SW 1271 (cell line): ENCODE data around the gene SPOCD1.

ENCODE experiments used
- DNase-seq, 2 experiments: peaks; one replicate each; lab custom pipeline; 2025; lab: John Stamatoyannopoulos, UW

Gene SPOCD1

DNA sequence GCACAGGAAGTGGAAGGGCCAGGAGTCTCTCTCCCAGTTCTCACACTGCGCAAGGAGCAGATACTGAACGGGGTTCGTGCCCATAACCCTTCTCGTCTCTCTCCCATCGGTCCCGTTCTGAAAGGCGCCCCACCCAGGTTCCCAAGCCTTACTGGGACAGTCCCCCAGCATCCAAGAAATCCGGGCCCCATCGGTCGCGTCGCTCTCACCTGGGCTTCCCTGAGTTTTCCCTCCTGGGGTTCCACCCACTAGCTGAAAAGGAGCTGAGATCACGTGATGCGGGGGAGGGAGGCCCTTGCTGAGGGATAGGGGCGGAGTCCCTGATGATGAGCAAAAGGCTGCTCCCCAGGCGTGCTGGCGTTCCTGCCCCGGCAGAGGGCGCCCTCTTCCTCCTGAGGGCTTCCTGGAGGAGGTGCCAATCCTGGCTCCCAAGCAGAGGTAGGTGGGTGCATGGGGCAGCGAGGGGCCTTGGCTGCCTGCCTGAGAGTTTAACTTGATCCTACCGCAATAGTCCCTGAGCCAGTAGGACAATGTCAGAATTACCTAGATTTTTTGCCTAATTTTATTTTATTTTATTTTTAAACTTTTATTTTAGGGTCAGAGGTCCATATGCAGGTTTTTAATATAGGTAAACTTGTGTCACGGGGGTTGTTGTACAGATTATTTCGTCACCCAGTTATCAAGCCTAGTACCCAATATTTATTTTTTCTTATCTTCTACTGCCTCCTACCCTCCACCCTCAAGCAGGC, at the start of gene SPOCD1:
Gene SPOCD1, minus strand, starts transcription at position 271 of the 749 bp plus-strand sequence. CDS start 689 bp downstream, outside the sequence.
- peak in 1 of 2 experiments; percentile 54 for DNase-seq

DNA sequence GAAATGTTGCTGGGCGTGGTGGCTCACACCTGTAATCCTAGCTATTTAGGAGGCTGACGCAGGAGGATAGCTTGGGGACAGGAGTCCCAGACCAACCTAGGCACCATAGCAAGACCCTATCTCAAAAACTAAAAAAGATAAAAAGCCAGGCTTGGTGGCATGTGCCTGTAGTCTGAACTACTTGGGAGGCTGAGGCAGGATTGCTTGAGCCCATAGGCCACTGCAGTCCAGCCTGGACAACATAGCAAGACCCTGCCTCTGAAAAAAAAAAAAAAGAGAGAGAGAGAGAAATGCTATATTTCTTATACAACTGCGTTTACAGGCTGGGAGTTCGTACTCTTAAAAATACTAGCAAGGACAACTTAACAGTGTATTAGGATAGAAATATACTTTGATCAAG, 46.2 kb upstream of the SPOCD1 start:
- no peak for DNase-seq

DNA sequence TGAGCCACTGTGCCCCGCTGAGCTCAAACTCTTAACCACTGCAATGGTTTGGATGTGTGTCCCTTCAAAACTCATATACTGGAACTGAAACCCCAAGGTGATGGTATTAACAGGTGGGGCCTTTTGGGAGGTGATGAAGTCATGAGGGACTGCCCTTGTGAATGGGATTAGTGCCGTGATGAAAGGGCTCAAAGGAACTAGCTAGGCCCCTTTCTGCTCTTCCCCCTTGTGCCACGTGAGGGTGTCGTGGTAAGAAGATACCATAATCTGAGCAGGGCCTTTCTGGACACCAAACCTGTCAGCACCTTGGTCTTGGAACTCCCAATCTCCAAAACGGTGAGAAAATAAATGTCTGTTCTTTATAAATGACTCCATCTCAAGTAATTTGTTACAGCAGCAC, 45.5 kb upstream of the SPOCD1 start:
- DNase-seq, result no peak

DNA sequence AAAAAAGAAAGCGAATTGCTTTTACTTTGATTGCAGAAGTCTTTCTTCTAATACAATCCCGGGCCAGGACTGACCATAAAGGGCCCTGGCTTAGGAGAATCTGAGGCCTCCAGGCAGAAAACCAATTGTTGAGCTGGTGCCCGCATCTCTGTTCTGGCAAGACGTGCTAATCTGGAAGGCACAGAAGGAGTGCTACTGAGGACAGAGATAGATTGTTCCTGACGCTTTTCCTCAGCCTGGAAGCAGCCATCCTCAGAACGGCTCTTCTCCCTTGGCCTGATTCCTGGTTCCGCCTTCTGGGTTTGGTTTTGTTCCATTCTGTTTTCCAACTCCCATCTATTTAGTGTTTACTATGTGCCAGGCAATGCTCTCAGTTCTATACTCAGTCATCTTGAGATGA, 44.8 kb upstream of the SPOCD1 start:
- DNase-seq, result no peak

DNA sequence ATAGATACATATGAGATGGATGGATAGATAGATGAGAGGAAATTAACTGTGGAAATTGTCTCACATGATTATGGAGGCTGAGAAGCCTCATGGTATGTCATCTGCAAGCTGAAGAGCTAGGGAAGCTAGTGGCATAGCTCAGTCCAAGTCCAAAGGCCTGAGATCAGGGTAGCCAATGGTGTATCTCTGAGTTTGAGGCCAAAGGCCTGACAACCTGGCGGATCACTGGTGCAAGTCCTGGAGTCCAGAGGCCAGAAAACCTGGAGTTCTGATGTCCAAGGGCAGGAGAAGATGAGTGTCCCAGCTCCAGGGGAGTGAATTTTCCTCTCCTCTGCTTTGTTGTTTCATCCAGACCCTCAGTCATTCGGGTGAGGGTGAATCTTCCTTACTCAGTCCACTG, 43.9 kb upstream of the SPOCD1 start:
- no peak for DNase-seq

DNA sequence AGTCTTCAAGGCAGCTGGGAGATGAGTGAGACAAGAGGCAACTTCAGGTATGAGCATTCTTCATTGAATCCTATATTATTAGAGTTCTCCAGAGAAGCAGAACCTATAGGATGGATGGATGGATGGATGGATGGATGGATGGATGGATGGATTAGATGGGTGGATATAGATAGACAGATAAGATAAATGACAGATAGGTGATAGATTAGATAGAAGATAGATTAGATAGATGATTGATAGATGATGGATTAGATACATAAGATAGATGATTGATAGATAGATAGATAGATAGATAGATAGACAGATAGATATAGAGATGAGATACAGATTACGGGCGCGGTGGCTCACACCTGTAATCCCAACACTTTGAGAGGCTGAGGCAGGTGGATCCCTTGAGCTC, 43.2 kb upstream of the SPOCD1 start:
- DNase-seq, result no peak

DNA sequence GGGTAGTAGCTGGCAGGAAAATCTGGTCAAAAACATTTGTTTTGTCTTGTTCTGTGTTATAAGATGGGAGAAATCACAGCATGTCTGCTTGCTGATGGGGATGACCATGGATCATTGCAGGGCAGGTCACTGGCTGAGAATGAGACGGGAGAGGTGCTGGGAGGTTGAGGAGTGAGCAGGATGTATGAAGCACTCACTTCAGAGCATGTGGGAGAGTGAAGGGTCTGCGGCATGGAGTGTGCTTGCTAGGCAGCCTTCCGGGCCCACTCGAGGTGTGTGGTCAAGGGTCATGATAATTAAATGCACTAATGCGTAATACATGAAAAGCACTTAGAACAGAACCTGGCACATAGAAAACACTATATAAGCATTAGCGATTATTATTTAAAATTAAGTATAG, 42.0 kb upstream of the SPOCD1 start:
- DNase-seq, result no peak

DNA sequence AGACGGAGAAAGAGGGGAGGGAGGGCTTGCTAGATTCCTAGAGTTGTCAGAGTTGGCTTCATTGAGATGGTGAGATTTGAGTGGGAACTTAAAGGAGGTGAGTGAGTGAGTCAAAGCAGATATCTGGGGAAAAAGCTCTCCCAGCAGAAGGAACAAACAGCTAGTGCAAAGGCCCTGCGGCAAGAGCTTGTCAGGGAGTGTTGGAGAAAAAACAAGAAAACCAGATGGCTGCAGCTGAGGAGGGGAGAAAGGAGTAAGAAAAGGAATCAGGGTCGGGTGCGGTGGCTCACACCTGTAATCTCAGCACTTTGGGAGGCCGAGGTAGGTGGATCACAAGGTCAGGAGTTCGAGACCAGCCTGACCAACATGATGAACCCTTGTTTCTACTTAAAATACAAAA, 40.3 kb upstream of the SPOCD1 start:
- no peak for DNase-seq

DNA sequence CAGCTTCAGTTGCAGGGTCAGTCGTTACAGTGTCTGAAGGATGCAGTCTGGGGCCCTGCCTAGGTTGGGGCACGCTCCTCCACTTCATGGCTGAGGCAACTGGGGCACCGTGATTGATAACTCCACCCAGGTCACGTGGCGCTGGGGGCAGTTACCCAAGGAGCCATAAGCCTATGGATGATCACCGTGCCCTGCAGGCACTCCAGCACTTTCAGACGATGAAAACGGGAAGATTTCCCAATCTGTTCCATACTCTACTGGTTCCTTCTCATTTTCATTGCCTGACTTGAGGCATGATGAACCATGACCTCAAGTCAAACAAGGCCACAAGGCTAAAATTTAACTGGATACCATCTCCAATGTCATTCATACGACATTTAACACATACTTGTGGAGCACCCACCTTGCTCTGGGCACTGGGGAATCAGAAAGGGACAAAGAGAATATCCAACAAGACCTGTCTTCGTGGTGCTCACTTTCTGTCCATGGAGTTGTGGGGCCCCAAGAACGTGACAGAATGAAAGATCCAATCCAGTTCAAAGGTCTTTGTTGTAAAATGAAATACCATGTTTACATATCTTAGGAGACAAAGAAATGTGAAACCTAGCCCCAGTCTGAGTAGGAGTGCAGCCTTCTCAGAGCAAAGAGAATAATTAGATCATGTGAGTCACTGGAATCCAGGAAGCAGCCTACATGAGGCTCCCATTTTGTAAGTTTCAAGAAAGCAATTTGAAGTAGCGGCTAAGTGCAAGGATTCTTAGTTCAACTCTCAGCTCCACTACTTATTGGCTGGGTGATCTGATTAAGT, 39.4 kb upstream of the SPOCD1 start:
- DNase-seq, result no peak

DNA sequence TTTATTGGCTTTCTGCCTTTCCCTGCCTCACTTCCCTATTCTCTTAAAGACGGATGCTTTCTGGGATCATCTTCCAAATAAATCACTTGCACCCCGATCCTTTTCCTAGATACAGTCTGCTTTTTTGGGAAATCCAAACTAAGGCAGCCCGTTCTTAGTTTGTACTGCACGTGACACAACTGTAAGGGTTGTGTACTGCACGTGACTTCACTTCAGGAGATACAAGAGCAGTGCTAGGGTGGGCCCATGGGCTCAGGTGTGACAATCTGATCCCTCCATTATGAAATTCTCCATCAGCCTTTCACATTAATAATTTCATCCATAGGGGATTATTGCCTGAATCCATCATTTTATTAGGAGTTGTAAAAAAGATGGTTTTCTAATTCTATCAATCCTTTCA, 33.8 kb upstream of the SPOCD1 start:
- DNase-seq, result no peak

DNA sequence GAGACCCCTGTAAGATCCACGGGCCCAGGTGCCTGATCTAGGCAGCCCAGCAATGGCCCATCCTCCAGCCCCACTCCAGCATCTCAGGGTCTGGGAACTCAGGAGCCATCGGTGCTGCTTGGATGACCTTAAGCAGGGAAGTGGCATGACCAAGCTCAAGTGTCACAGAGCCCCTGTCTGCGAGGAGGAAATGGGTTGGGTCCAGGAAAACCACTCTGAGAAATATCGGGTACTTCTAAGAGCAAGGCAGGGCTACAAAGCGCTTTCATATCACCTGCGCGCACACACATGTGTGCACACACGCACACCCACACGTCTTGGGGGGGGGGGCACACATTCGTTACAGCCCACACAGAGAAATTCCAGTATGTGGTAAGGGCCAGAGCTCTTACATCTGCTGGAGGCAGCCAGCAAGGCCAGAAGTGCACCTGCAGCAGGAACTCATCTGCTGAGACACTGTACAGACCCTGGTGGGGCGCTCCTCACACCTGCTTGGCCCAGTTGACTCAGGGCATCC, 32.6 kb upstream of the SPOCD1 start:
- no peak for DNase-seq

DNA sequence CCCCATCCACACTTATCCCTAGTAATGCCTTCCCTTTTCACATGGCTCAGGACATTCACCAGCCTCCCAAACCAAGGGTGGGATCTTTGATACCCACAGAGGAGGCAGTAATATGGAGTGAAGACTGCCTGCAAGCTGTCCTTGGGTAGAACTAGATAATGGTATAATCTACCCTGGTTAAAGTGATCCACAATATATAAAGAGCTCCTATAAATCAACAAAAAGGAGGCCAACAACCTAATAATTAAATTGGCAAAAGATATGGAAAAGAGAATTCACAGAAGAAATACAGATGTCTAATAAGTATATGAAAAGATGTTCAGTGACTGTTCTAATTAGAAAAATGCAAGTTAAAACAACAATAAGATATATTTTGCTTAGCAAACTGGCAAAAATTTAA, 30.7 kb upstream of the SPOCD1 start:
- no peak for DNase-seq

DNA sequence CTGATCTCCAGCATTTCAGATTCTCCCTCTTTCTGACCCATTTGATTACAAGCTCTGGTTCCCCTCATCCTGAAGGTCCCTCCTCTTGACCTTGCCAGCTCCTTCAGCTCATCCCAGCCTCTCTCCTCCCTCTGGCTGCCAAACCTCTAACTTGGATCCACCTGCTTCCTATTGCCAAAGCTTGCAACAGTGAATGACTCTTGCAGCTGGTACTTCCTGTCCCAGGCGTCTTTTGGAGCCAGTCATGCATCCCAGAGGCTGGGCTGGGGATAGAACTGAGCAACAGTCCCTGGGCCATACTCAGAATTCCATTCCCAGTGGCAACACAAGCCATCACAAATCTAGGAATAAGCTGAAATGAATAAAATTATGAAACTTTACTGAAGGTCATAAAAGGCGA, 27.7 kb upstream of the SPOCD1 start:
- DNase-seq, result peak; percentile 40 to 46

DNA sequence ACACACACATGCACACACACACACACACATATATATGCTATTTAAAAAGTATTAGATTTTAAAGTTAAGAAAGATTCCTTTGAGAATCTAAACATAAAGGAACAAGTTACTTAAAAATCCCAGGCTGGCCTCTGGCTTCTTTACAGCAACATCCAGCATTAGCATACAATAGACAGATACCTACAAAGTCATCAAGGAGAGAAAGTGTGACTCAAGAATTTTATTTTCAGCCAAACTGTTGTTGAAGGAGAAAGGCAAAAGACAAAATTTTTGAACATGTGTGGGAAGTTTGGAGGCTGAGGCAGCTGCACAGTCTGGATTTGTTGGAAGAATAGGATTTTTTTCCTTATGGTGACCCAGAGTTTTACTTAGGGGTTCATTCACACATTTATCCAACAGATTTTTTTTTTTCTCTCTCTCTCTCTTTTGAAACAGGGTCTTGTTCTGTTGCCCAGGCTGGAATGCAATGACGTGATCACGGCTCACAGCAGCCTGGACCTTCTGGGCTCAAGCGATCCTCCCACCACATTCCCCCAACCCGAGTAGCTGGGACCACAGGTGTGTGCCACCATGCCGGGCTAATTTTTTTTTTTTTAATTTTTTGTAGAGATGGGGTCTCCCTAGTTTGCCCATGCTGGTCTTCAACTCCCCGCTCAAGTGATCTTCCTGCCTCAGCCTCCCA, 24.0 kb upstream of the SPOCD1 start:
- no peak for DNase-seq

DNA sequence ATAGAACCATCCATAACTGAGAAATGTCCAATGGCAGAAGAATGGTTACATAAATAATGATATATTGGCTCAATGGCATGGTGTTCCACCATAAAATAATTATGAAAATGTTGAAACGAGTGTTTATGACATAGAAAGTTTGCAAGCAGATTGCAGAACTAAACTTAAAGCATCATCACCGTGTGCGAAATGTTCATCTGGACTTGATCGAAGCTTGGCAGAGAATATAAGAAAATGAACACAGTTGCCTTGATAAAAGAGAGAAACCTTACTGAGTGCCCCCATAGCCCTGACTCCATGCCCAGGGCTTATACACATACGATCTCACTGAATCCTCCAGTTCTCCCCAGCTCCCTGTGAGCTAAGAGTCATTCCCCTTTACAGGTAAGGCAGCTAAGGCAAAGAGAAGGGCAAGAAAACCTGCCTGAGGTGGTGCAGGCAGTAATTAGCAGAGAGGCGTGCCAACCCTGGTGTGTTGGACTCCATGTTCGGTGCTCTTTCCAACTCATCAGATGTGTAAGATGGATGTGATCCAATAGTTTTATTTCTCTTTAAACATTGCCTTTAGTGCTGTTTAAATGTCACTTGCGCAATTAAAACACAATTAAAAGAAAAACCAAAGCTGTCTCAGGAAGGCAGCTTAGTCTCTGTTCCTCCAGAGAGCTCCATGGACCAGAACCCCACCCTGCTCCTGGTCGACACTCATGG, 21.8 kb upstream of the SPOCD1 start:
- no peak for DNase-seq

DNA sequence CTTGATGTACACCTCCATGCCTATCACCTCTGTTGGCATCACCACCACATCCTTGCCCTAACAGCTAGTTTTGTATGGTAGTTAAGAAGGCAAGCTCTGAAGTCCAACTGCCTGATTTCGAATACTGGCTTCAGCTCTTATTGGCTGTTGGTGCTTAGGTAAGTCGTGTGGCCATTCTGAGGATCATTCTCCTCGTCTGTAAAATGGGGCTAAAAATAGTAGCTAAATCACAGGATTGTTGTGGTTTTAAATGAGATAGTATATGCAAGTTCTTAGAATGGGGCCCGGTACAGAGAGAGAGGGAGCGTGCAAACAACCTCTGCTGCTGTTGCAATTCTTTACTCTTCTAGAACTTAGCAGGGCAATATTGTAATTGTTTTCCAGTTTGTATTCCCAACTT, 20.8 kb upstream of the SPOCD1 start:
- DNase-seq, result no peak

DNA sequence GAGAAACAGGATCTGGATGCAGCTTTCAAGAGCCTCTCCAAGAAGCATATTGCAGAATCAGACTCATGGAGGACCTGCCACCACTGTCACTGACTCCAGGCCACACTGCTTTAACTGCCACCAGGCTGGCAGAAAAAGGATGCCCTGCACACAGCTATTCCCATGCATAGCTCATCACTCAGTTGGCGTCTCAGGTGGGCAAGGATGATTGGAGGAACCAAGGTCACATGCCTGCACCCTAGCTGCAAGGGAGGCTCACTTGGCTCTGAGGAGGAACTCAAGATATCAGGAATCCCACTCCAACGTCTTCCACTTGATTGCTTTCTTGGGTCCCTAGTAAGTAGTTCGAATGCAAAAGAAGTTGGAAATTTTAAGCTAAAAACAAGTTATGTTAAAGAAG, 19.6 kb upstream of the SPOCD1 start:
- DNase-seq, result no peak

DNA sequence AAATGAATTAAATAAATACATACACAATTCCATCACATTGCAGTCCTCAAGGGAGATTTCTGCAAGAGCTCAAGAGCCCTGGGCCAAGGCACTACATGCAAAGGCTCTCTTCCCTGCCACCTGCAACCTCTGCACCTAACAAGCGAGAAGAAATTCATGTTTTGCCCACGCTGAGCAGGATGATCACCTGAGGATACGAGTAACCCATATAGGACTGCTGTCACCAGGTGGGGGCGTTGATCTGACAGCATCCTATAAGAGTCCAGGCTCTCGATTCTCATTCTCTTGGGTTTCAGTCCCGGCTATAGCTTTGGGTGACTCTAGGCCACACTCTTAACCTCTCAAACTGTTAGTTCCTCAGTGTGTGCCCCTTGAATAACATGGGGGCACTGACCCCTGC, 18.7 kb upstream of the SPOCD1 start:
- no peak for DNase-seq

DNA sequence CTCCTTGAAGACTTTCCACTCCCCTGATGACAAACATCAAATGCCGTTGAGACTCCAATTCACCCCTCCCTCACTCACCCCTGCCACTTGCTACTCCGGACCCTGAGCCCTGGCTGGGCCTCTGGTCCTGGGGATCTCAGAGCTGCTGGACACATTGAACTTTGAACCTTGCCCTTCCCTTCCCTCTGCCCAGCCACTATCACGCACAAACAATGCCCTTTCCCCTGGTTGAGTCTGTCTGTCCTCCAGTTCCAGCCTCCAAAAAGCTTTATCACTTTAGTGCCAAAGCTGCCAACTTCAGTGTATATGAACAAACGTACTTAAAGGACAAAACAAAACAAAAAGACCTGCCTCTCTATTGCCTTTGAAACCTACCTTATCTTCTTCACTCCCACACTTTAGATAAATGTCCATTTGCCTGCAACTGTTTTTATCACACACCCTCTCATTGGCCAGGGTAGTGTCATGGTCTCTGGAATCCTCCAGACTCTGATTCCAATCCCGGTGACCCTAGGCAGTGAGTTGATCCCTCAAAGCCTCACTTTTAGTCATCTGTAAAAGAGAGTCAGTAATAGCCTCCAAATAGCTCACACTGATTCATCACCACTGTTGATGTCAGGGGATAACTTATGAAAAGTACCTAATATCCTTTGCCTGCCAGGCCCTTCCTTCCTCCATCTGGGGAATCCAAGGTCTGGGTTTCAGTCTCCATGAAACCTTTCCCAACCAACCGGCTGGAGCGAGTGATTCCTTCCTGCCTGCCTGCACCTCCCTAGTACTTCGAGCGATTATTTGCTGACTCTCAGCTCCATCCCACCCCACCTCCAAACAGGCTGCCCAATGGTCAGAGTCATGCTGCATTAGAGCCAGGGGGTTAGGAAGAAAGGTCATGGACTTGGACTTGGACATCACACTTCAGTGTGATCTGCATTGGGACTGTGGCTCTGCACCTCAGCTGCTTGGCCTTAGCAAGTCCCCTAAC, 15.9 kb upstream of the SPOCD1 start:
- no peak for DNase-seq

DNA sequence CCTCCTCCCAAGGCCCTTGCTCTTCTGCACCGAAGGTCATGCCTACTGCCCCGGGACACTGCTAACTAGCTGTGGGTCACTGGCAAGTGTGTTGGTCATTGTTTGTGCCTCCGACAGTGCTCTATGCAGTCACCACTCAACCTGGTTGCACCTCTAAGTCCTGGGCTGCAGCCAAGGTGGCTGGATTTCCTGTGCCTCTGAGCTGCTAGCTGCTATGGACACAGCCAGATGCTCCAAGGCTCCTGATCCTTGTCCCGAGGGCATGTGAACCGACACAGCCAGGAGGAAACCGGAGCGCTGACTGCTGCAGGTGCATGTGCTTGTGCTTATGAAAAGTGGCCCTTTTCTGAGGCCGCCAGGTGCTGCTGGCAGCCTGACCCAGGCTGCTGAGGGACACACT, 14.7 kb upstream of the SPOCD1 start:
- no peak for DNase-seq

DNA sequence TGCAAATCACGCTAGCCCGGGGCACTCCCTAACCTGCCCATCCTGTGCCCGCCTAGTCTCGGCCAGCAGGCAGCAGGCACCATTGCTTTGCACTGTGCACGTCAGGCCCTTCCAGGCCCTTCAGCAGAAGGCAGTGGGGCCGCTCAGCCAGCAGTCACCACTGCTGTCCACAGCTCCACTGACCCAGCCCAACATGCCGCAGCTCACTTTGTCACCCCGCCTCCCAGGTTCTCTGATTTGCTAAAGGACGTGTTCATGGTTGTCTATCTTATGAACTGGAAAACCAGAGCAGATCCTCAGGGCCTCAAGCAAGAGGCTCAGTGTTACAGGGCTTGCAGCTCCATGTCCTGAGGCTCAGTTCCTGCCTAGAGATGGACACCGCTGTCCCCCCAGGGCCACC, 14.2 kb upstream of the SPOCD1 start:
- DNase-seq, result no peak
